Measurements from ENCODE around the gene DACH1.

DACH1 gene

DNA sequence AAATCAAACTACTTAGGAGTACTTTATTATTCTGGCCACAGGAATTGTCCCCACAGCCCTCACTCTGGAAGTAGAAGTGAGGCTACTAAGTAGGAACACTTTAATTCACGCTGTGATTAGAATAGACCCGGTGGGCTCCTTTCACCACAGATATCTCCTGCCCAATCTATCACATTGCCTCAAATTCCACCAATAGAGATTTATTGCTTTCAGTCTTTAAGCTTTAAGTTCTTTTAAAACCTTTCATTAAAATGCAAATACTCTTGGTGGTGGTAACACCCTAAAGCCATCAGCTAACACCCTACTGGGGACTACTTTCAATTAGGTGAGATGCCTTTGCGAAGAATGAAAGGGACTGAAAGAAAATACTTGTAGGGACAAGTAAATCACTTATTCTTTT lies 181.9 kb downstream of the DACH1 start:
- DNase-seq, result no peak

DNA sequence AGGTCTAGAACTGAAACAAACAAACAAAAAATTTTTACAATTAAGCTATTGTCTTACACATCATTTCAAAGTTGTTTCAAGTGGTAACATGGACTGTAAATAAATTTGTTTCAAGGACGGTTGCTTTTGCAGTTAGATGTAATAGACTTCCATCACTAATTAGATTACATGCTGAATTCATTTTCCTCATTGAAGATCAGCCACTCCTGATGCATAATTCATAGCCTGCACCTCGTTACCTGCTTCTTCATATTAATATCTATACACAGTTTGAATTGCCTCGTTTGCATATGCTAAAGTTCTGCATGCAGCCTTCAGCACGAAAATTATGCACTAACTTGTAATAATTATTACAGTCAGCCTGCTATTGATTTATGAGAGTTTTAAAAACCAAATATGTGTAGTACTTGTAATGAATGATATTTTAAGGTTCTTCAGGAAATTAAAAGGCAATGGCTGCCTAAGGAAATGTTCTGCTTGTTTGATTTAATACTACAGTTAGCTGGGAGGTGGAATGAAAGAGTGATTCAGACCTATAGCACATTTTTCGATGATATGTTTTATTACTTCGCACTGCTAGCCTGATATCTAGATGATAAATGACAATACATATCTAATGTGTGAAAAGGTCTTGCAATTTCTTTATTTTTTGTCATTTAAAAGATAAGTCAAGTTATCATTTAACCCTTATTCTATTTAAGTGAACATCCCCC lies 184.9 kb downstream of the DACH1 start:
- DNase-seq, result no peak

DNA sequence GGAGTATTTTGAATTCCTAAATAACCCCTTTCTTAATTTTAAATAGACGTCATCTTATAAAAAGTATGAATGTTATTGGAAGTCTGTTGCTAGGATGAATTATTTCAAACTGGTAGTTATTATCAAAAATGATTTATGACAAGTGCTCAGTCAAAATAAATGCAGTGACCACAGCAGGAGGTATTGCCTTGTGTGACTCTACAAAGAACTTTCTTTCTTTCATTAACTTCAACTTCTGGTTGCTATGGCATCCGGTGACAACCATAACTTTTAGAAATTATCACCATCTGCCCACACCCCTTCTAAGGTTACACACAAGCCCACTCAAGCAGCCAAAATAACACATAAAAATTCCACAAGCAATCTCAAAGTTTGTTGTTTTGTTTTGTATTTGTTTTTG lies 189.9 kb downstream of the DACH1 start:
- no peak for DNase-seq

DNA sequence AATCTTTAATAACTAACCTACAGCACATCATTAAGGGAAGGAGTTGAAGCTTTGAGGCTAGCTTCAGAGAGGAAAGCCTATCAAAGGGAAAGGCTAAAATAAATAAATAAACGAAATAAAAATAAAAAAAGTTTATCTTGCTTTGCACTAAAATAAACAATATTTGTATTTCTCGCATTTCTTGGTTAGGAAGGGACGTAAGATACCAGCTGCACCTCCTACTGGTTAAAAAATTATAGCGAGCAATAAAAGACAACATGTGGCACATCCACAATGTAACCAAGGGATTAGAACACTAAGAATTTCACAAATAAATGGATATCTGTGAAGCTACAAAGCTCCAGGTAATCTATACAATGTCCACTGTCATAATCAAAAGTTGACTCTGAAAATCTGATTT lies 194.5 kb downstream of the DACH1 start:
- DNase-seq, result no peak

DNA sequence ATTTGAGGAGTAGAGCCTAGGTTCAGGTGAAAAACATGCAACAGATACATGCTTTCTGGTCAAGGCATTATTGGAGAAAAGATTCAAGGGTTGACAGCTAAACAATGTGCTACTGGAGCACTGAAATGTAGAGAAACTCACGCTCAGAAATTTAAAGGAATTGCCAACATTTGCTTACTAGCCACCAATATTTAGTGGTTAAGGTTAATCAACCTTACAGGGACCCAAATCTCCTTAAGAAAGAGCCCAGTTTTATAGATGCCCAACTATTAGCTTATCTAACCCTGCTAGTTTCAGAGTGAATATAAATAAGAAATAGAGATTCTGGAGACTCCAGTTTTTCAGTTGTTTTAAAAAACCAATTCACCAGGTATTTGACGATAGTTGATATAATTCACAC lies 203.6 kb downstream of the DACH1 start:
- DNase-seq, result no peak

DNA sequence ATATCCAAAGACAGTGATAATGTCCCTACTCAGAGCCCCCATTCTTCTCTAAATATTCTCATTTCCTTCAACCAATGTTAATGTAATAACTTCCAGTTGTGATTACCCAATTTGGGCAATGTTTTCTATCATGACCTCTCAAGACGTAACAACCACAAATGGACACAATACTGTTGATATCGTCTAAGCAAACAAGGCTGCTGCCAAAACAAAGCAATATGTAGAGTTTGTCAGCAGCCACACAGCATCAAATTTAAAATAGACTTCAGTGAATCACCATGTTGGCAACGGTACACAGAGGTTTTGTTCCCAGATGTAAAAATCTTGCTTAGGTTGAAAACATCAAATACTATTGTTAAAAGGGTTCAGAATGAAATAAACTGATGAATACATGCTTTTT lies 205.1 kb downstream of the DACH1 start:
- DNase-seq, result no peak

DNA sequence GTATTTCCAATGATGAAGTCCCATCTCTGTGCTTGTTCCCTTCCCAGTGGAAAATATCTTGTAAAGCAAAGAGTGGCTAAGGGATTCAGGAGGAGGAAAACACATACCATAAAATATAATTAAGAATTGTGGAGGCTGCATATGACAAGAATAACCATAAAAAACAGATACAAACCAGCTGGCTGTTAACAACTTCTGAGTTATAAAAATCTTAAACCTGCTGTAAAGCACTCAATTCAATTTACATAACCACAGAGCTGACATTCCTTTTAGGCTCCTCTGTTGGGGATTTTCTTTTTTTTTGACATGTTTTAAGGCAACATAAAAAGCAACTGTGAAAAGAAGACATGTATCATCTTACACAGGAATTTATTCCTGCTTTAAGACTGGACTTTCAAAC lies 207.6 kb downstream of the DACH1 start:
- DNase-seq, result no peak

DNA sequence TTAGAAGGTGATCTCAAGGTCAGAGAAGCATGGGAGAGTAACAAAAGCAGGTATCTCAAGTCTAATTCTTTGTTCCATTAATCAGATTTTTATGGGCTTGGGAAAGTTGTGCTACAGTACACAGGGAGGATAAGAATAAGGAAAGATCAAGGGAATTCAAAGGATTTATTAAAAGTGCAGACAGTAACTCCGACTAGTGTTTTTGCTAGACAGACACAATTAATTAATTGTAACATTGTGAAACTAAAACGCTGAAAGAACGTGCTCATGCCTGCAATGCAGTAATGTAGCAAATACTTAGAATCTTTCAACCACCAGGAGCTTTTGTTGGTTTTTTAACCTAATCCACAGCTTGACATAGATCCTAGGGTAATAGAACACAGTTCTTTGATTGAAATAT lies 221.5 kb downstream of the DACH1 start:
- DNase-seq, result no peak

DNA sequence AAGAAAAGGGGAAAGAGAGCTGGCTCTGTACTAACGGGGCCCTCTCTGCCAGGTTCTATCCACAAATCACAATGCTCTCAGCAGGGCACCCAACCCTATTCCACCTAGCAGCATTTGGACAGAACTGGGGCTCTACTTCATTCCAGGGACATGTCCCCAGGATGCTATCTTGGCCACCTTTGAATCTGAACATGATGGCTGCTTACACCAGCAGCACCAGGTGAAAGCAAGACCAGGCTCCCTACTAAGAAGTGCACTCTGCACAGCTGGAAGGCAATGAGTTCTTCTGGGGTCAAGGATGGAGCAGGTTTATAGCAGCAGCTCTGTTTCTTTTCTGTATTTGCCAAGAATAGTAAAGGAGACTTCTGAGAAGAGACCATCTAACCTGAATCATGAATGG lies 222.4 kb downstream of the DACH1 start:
- no peak for DNase-seq

DNA sequence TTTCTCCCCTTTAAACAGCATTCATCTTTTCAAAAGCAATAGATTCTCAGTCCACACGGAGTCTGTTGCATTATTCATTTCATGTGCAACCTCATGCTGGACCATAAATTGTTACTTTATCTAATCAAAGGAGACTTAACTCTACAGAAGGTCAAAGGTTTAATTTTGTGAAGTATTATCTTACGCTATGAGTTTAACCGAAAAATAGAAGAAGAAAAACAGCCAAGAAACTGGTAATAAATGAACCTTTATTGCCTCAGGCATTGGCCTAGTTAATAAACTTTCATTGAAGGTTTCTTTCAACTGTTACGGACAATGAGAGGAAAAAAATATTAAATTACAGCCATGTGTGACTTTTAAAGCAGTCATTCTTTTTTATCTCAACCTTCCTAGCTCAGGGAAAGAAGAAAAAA lies 223.6 kb downstream of the DACH1 start:
- DNase-seq, result no peak

DNA sequence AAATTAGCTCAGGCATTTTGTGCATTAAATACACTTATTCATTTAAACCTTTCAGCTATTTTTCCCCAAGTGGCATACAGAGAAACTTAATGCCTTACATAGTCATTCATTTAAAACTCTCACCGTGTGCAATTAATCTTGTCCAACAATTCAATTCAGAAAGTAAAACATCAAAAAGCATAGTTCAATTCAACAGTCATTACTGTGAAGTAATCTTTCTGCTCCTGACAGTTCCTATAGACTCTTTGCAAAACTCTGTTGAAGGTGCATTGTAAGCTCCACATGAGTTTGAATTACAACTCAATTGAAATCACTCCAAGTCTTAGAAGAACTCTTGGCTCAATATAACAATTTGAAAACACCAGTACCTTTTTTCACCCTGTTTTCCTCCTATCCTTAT lies 228.3 kb downstream of the DACH1 start:
- no peak for DNase-seq

DNA sequence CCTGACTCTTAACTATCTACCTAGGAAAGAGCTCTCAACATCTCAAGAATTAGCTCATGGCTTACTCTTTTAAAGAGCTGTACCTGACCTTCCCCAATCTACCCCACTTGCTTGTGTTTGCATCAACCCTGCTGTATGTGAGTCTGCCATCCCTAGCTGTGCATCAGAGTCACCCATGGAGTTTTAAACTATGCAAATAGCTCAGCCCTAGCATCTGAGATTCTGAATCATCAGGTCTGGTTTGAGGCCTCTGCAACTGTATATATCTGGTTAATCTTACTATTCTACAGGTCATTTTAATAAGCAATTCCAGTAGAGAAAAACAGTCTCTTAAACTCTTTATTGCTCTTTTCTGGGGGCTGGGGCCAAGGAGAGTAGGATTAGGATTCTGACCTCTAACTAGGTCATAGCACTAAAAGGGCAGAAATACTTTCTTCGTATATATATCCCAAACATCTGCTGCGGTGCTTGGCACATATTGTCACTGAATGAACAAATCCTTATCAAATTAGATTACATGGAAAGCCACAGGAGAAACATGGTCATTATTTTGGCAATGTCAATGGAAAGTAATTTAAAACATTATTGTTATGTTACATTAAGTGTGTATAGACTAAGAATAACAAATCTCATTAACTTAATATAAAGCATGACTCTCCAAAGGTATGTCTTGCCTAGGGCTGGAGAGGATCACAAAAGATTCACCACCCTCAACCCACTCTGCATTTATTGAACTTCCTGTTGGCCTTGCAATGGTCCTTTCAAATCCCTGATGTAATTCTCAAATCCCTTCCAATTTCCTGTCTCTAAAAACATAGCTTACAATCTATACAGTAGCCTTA lies 232.2 kb downstream of the DACH1 start:
- no peak for DNase-seq

DNA sequence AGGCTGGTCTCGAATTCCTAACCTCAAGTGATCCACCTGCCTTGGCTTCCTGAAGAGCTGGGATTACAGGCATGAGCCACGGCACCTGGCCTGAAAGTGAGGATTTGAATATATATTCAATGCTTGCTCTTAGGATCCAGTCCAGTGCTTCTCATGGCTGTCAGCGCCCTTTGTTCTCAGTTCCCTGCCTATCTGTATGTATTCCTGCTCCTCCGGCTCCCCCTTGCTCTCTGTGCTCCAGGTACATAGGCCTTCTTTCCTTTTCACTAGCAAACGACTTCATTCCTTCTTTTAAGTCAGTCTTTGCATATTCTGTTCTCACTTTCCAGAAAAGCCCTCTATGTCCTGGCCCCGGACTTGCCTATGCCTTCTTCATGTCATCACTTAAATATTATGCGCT lies 232.8 kb downstream of the DACH1 start:
- DNase-seq, result no peak

DNA sequence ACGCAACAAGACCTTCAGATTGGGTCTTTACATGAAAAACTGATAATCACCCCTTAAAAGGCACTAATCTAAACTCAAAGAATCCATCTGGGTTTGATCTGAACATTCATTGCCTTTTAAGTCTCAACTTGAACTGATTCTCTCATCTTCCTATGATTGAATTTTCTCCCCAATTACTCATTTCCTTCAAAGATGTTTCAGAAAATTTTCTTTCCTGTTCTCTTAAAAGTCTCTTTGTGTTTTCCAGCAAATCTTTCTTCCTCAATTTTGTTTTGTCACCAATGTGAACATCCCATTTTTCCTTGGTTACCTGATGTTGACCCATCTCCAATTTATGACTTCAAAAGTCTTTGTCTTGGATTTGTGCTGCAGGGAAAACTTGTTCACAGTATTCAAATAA lies 234.3 kb downstream of the DACH1 start:
- DNase-seq, result no peak

DNA sequence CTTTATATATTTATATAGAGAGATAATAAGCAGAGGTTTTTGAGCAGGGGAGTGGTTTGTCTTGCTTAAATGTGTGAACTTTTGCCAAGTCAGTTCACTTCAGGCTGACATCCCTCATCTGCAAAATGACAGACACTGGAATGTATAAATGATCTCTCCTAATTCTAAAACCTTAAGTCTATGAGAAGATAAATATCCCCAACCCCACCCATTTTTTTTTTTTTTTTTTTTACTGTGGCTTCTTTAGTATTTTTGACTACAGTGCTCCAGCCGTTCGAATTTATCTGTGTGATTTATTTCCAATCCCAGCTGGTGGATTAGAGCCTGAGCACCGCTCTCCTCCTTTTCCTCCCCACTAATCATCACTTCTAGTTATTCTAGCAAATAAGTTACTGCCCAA lies 234.8 kb downstream of the DACH1 start:
- no peak for DNase-seq

DNA sequence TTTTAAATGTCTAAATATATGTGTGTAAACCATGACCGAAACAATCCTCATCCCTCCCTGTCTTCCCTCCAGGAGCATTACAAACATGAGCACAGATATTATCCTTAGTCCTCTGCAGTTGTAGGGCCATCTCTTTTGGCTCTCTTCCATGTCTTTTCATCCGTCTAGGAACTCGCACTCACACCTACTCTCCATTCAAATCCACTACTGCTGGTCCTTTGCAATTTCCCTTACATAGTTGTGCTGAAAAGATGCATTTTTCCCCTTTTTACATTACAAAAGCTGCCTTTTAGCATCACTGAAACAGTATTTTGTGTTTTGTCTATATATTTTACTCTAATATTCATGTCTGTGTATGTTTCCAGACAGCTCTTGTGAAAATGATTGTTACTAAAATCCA lies 237.8 kb downstream of the DACH1 start:
- no peak for DNase-seq

DNA sequence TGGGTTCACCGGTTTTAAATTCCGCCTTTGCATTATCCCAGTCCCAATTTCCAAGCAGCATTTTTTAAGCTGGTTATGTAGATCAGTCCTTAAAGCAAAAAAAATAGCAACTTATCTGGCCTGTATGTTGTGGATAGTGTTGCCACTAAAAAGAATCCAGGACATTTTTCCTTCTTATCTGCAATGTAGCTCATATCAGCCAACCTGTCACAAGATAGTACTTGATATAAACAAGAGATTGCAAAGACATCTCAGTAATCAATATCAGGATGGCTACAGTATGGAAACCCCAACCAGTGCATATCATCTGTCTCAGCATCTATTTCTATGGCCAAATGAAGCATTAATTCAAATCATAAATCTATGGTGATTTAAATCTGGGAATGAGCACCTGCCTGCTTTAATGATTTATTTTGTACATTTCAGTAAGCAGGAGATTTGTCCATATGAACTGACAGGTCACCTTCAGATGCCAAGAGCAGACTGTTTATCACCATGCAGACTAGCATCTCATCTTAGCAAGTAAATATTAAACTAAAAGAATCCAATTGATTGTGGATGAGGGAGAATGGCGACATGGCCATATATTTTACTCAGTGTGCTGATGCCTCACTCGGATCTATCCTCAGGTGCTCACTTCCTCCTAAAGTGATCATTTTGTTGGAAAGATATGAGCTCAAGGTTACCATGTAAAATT lies 240.4 kb downstream of the DACH1 start:
- DNase-seq, result no peak

DNA sequence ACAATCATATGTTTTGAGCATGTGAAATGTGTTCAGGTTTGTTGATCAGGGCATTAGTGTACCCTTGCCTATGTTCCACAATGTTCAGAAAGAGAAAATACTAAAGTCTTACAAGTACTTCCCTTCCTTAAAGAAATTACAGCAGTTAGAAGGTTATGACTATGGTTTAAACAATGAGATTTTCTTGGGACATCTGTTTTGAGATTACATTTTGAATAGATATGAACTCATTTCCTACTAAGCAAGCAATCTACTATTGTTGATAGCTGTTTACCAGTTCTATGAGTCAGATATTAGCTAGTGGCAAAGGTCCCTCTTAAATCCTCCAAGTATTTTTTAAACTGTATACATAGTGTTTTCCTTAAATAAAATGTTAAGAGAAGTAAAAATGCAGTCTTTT lies 241.3 kb downstream of the DACH1 start:
- no peak for DNase-seq

DNA sequence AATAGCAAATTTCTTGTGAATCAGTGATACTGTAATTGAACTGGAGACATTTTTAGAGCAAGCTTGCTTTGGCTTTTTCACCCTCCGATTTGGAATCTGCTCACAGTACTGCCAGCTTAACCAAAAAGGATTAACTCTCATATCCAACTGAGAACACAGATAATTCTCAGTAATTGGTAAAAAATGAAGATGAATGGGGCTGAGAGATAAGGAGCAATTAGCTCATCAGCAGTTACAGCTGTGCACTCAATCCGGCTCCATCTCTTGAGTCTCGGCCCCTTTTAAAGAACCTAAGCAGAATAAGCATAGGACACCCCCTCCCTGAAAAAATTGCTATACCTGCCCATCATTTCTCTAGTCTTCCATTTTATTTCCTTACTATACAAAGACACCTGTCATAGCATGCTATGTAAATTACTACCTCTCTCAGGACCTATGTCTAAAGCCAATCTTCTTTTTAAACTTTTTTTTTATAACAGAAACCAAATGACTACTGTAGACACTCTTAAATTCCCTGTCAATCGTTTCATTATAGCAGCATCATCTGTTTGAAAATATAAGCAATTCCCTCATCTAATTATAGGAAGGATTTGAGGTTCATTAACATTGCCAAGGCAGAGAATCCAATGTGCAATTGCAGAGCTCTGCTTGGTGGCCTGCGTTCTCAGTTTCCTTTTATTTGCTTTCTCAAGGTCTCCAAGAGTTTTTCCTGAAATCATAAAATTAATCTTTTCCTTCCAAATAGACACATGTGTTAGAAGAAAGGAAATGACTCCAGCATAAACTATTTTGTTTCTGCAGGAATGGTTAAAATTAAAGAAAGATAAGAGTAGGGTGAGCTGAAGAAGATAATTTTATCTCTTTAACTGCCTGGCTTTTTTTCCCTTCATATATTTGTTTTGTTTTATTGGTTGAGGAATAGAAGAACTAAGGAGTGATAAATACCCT lies 242.1 kb downstream of the DACH1 start:
- DNase-seq, result no peak

DNA sequence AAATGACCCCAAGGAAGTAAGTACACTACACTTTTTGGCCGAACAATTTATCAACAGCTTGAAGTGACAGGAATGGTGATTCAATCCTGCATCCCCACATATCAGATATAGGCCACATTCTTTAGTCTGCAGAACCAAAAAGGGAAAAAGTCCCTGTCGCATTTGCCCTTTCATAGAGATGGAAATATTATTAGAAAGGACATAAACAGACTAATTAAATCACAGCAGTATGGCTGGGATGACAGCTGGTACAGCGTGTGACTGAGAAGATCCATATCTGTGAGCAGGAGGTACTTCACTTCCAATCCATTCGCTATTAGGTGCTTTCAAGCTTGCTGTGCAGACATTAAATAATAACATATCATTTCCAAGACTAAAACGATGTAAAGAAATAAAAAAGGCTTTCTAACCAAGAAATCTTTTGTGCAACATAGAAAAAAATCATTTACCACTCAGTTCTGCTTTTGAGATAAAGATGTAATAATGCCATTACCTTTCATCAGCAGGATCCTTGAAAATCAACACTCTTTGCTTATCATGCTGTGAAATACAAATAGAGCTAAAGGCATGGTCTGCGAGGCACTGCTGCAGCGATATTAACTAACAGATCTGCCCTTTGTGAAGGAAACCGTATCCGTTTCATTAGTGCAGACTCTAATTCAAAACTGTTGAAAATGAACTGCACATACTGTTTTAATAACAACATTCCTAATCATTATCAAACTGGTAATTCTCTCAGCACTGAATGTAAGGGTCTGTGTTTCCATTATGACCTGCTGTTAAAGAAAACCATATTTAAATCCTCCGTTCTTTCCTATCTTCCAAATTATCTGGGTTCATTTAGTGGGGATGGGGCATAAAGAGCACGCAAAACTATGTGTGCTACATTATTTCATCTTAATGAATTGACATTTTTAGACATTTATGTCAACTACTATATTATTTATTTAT lies 245.6 kb downstream of the DACH1 start:
- DNase-seq, result no peak

DNA sequence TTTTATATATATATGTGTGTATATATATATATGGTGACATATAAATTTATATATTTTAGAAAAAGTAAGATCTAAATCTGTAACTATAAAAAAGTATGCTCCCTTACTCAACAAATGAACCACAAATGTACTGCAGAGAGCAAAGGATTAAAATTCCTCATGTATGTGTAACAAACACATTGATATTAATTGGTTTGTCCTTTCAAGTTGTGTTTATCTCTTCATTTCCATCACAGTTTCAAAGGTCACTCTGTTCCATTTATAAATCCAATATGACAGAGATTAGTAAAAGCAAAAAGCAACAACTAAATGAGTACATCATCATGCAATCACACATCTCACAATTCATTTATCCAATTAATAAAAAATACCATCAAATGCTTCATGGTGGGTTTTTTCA lies 247.9 kb downstream of the DACH1 start:
- DNase-seq, result no peak

DNA sequence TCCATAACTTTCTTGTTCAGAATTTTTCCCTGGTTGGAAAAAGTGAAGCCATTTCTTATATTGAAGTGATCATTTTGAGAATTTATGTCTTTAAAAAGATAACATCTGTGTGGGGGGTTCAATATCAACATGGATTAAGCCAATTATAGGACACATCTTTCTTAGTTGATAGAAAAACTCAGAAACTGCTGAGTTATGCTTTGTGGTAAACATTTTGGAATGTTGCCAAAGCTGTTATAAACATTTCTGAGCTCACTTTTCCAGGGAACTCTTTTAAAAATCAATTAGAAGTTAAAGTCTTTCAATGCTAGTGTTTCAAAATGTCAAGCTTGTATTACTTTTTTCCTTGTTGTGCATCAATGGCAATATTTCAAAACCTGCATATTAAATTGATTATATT lies 248.8 kb downstream of the DACH1 start:
- DNase-seq, result no peak

Data from activated CD4-positive, CD25-positive, alpha-beta regulatory T cell treated with anti-CD3 and anti-CD28 coated beads, Interleukin-2, amount 50 U/mL, for 72 hours (primary cell).